Transverse colon (tissue), 4 donors: ENCODE measurements around the gene MS4A15.

ENCODE experiments used
- CTCF ChIP-seq, 5 experiments: fragments of 200-600 bp in 3 of 5; fragments of 450-650 bp in 2 of 5; sonication (generic) in 3 of 5; IDR thresholded peaks; 1 replicate in 2 of 5; 2 replicates in 3 of 5; pipeline ENCODE4 v1.5.1; 2016 to 2017; ENCODE audit warnings: antibody characterized with exemption in 5 of 5, inconsistent platforms in 3 of 5, mild to moderate bottlenecking in 2 of 5, moderate library complexity in 1 of 5
- POLR2A ChIP-seq: fragments of 450-650 bp; IDR thresholded peaks from one replicate; pipeline ENCODE4 v1.6.1; 2016; ENCODE audit warnings: antibody characterized with exemption, mild to moderate bottlenecking, moderate library complexity
- POLR2AphosphoS5 ChIP-seq, 3 donors: sonication (generic); formaldehyde crosslinking; IDR thresholded peaks; one replicate each; pipeline ENCODE4 v1.6.1; 2016; ENCODE audit warnings: antibody characterized with exemption in 3 of 3

GRCh38 chr11:60798631-60799030 is 42.0 kb downstream of the MS4A15 start:
- no peak for TF ChIP-seq CTCF (IDR thresholded peaks at IDR 0.05)
- TF ChIP-seq POLR2A: no peak
- no peak for TF ChIP-seq POLR2AphosphoS5 (IDR thresholded peaks at IDR 0.05)
